Lower lobe of right lung (tissue), 2 donors: Measurements from ENCODE around the gene SARDH. TPM values are rescaled to one million over a fixed set of nuclear protein-coding genes. Genes with fewer than 3 reads are reported as not detected.
A peak's percentile ranks its signal among the peaks of the same experiment; 100 is the strongest.

Source experiments
- ATAC-seq, 2 donors: fragments of 200-7000 bp; cut with Tn5 transposase; one replicate each; pipeline ENCODE4 v1.9.1; 2020 to 2022; ENCODE audit warnings: mild to moderate bottlenecking in 2 of 2, moderate library complexity in 2 of 2
- DNase-seq: peaks from one replicate; pipeline ENCODE4 v3.0.0-alpha.2; 2020
- H3K27ac ChIP-seq: fragments of 200-600 bp; one replicate; pipeline ENCODE4 v1.8.0; 2022
- H3K27me3 ChIP-seq: fragments of 200-600 bp; one replicate; pipeline ENCODE4 v1.8.0; 2022; ENCODE audit warnings: low read depth
- H3K36me3 ChIP-seq: fragments of 200-600 bp; one replicate; pipeline ENCODE4 v1.8.0; 2022; ENCODE audit warnings: mild to moderate bottlenecking
- H3K4me1 ChIP-seq: fragments of 200-600 bp; one replicate; pipeline ENCODE4 v1.8.0; 2022
- H3K4me3 ChIP-seq: fragments of 200-600 bp; one replicate; pipeline ENCODE4 v1.8.0; 2022; ENCODE audit warnings: mild to moderate bottlenecking
- H3K9me3 ChIP-seq: fragments of 200-600 bp; one replicate; pipeline ENCODE4 v1.8.0; 2022
- intact Hi-C: fragments of 100-400 bp; cut with DNase I; formaldehyde crosslinking; loops from one replicate; pipeline ENCODE4 v1.11.0; 2022
- total RNA-seq: library from RNA; stranded (reverse); fragmentation: NEBNext Ultra II Directional; extraction: Animal tissue kit (Norgen Biotek cat#: 25700); gene quantifications from one replicate; pipeline ENCODE4 v1.2.1, GENCODE V29; 2021
- TF ChIP-seq, protein P1 (sequence below): fragments of 200-600 bp; IDR thresholded peaks from one replicate; pipeline ENCODE4 v1.8.0; 2022; ENCODE audit warnings: antibody characterized with exemption, mild to moderate bottlenecking
- donor health status: DM: no; HTN: yes; CAD: no; lungs with severe emphysema.

Gene SARDH
- total RNA-seq, 1 donor from 2014 or later = 3.4 TPM

DNA sequence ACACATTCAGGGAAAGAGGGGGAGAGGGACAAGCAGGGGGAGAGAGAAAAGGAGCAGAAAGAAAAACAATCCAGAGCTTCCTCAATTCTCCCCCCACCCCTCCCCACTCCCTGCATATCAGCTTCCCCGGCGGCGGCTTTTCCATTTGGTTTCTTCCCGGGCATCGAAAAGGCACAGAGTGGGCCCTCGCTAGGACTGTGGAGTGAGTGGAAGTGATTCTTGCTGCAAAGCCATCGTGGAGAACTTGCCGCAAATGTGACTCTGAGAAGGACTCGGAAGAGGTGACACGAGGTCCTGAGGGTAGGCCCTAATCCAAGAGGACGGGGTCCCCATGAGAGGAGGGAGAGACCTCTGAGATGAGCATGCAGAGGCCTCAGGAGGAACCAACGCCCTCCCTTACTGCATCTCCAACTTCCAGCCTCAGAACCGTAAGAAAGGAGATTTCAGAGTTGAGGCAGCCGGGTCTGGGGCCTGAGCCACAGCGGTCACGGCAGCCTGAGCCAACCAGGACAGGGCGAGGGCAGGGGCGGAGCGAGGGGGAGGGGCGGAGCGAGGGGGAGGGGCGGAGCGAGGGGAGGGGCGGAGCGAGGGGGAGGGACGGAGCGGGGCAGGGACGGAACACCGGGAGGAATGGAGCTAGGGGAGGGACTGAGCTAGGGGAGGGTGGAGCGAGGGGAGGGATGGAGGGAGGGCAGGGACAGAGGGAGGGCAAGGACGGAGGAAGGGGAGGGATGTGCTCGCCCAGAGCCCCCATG, 21.2 kb upstream of the SARDH start:
- intact Hi-C loops = no loop called here
- no peak overlapping the region for H3K4me3 ChIP-seq
- no peaks in the 10 kb centered on the region for H3K9me3 ChIP-seq
- peak; percentile 21 to 73 for ATAC-seq
- peaks cover 13% of the 10 kb centered on the region for H3K36me3 ChIP-seq
- TF ChIP-seq, protein P1, sequence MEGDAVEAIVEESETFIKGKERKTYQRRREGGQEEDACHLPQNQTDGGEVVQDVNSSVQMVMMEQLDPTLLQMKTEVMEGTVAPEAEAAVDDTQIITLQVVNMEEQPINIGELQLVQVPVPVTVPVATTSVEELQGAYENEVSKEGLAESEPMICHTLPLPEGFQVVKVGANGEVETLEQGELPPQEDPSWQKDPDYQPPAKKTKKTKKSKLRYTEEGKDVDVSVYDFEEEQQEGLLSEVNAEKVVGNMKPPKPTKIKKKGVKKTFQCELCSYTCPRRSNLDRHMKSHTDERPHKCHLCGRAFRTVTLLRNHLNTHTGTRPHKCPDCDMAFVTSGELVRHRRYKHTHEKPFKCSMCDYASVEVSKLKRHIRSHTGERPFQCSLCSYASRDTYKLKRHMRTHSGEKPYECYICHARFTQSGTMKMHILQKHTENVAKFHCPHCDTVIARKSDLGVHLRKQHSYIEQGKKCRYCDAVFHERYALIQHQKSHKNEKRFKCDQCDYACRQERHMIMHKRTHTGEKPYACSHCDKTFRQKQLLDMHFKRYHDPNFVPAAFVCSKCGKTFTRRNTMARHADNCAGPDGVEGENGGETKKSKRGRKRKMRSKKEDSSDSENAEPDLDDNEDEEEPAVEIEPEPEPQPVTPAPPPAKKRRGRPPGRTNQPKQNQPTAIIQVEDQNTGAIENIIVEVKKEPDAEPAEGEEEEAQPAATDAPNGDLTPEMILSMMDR = no peak
- DNase-seq = no peak
- no peaks in the 10 kb centered on the region for H3K27me3 ChIP-seq
- H3K4me1 ChIP-seq = peaks cover 6% of the 10 kb centered on the region
- no peak overlapping the region for H3K27ac ChIP-seq

DNA sequence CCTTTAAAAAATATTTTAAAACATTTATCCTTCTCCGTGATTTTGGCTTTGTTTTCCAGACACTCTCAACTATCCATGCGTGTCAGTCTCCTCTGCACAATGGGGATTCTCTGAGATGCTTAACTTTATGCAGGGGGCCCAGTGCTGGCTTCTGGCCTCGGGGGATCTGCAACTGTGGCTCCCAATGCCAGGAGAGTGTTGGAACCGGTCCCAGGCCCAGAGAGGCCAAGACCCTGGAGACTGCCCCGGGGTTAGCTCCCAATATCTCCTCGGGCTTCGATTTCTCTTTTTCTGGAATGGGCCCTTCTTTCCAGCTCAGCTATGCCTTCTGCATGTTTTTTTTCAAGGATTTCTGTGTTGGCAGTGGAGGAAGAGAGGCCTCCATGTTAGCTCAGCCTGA, 20.1 kb upstream of the SARDH start:
- Histone ChIP-seq H3K4me1 (peaks cover 6% of the 10 kb centered on the region), H3K36me3 (peaks cover 7% of the 10 kb centered on the region), H3K27me3 (no peaks in the 10 kb centered on the region), H3K4me3 (no peak overlapping the region), H3K9me3 (no peaks in the 10 kb centered on the region), H3K27ac (no peak overlapping the region)
- TF ChIP-seq, protein P1 = no peak
- intact Hi-C loops = no loop called here
- ATAC-seq (no peak), DNase-seq (no peak)

DNA sequence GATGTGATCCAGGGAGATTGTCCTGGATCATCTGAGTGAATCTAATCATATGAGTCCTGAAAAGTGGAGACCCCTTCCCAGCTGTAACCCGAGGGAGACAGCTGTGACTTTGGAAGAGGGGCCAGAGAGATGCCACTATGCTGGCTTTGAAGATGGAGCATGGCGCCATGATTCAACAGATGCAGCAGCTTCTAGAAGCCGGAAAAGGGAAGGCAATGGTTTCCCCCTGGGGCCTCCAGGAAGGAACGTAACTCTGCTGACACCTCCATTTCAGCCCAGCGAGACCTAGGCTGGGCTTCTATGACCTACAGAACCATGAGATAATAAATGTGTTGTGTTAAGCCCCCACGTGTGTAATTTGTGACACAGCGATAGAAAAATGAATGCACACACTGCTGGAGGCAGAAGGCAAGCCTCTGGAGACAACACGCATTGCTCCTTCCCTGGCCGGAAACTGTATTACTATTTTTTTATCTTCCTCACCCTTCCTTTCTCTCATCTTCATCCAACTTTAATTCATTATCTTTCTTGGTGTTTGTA, 16.6 kb upstream of the SARDH start:
- ATAC-seq (no peak), DNase-seq (no peak)

DNA sequence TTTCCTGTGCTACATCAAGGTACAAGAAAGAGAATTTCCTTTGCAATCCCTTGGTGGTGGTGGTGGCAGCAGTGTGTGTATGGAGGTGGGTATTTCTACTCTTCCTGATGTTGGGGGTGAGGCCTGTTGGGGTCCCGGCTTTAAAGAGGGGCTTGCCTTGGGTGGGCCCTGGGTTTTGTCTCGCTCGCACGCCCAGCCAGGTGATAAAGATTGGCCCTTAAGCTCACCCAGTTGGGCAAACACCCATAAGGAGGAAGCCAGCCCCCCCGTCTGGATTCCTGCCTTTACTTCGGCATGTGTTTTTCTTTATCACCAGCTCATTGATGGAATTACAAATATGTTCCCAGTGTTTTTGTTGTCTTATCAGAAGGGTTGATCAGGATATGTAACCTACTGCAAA, 16.0 kb upstream of the SARDH start:
- no peak for ATAC-seq
- intact Hi-C loops = no loop called here
- H3K36me3 ChIP-seq = no peaks in the 10 kb centered on the region
- H3K4me3 ChIP-seq = no peak overlapping the region
- H3K9me3 ChIP-seq = no peaks in the 10 kb centered on the region
- H3K27ac ChIP-seq = no peak overlapping the region
- DNase-seq = no peak
- peaks cover 6% of the 10 kb centered on the region for H3K4me1 ChIP-seq
- TF ChIP-seq, protein P1 = no peak
- H3K27me3 ChIP-seq = no peaks in the 10 kb centered on the region

More for the DNA sequence above, 16.6 kb upstream of the SARDH start:
- intact Hi-C loops = no loop called here
- Histone ChIP-seq H3K4me1 (peaks cover 6% of the 10 kb centered on the region), H3K4me3 (no peak overlapping the region), H3K36me3 (no peaks in the 10 kb centered on the region), H3K27me3 (no peaks in the 10 kb centered on the region), H3K9me3 (no peaks in the 10 kb centered on the region), H3K27ac (no peak overlapping the region)
- TF ChIP-seq, protein P1 = no peak

DNA sequence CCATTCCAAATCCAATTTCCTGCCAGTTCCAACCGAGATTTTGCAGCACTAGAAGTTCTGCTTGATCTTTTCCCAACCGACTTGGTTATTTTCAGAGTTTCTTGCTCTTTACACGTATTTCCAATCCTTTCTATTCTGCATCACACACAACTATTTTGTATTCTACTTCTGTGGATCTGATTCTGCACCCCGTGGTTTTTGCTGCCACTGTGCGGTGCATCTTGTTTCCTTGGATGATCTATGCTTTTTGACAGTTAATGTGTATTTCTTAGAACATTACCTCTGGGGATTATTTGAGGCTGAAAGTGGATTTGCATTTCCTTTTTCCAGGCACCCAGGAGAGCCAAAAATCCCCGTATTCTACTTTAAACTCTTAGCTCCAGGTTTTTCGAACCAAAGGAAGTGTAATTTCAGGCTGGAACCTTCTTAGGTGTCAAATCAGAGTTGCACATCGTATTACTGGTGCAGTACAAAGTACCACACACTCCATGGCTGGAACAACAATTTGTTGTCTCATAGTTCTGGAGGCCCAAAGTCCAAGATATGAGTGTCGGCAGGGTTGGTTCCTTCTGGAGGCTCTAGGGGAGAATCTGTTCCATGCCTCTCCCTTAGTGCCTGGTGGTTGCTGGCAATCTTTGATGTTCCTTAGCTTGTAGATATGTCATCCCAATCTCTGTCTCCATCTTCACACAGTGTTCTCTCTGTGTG, 14.7 kb upstream of the SARDH start:
- TF ChIP-seq, protein P1 = no peak
- ATAC-seq (no peak), DNase-seq (no peak)
- Histone ChIP-seq H3K4me3 (no peak overlapping the region), H3K27me3 (peaks cover 4% of the 10 kb centered on the region), H3K4me1 (peaks cover 6% of the 10 kb centered on the region), H3K9me3 (no peaks in the 10 kb centered on the region), H3K27ac (no peak overlapping the region), H3K36me3 (no peaks in the 10 kb centered on the region)
- intact Hi-C loops = no loop called here
